ENCODE results near the gene ZNF44.
"Not testable (repeated sequence)": the region's sequence is repeated elsewhere in the genome, so short reads cannot be mapped to it uniquely, and the experiment has no call there.

ZNF44 gene

GRCh38 chr19:12294249-12295158 is at the start of gene ZNF44:
Gene ZNF44 (minus strand): TSS chr19:12294883. CDS start chr19:12294694, 189 bp downstream.
- peak; percentile 69 for DNase-seq (ENCODE audit: low read depth)
- peak within 1 kb of the TSS; percentile 97 for H3K4me3 ChIP-seq (ENCODE audit: low read depth, low read length)

GRCh38 chr19:12333162-12334159 is 38.8 kb upstream of the ZNF44 start, which contains the start of gene ZNF563:
Gene ZNF563 (minus strand): TSS chr19:12333633. CDS start chr19:12333482, 151 bp downstream.
- peak; percentile 64 for DNase-seq (ENCODE audit: low read depth)
- H3K4me3 ChIP-seq (ENCODE audit: low read depth, low read length) = peak within 1 kb of the TSS; percentile 79

- no peak for DNase-seq (ENCODE audit: low read depth)
- no peak overlapping the region for H3K4me3 ChIP-seq (ENCODE audit: low read depth, low read length)
Observed at GRCh38 chr19:12331211-12331941, 36.7 kb upstream of the ZNF44 start.

GRCh38 chr19:12330340-12330739 is 35.7 kb upstream of the ZNF44 start:
- no peak for DNase-seq (ENCODE audit: low read depth)
- no peak overlapping the region for H3K4me3 ChIP-seq (ENCODE audit: low read depth, low read length)

GRCh38 chr19:12325690-12326089 is 31.0 kb upstream of the ZNF44 start:
- no peak overlapping the region for H3K4me3 ChIP-seq (ENCODE audit: low read depth, low read length)
- no peak for DNase-seq (ENCODE audit: low read depth)

GRCh38 chr19:12318782-12319413 is 24.2 kb upstream of the ZNF44 start:
- no peak overlapping the region for H3K4me3 ChIP-seq (ENCODE audit: low read depth, low read length)
- DNase-seq (ENCODE audit: low read depth) = no peak

- no peak for DNase-seq (ENCODE audit: low read depth)
- no peak overlapping the region for H3K4me3 ChIP-seq (ENCODE audit: low read depth, low read length)
Observed at GRCh38 chr19:12314553-12314952, 19.9 kb upstream of the ZNF44 start.

GRCh38 chr19:12308891-12309290 is 14.2 kb upstream of the ZNF44 start:
- not testable (repeated sequence) for H3K4me3 ChIP-seq (ENCODE audit: low read depth, low read length); DNase-seq (ENCODE audit: low read depth)

- peak overlapping the region; percentile 97 for H3K4me3 ChIP-seq (ENCODE audit: low read depth, low read length)
- no peak for DNase-seq (ENCODE audit: low read depth)
Observed at GRCh38 chr19:12295191-12295590, 508 bp upstream of the ZNF44 start.

GRCh38 chr19:12293777-12294248 is 870 bp downstream of the ZNF44 start:
- peak overlapping the region; percentile 97 for H3K4me3 ChIP-seq (ENCODE audit: low read depth, low read length)
- DNase-seq (ENCODE audit: low read depth) = no peak

- H3K4me3 ChIP-seq (ENCODE audit: low read depth, low read length) = no peak overlapping the region
- no peak for DNase-seq (ENCODE audit: low read depth)
Observed at GRCh38 chr19:12289790-12290065, 5.0 kb downstream of the ZNF44 start.

GRCh38 chr19:12287958-12288500 is 6.7 kb downstream of the ZNF44 start:
- DNase-seq (ENCODE audit: low read depth) = no peak
- no peak overlapping the region for H3K4me3 ChIP-seq (ENCODE audit: low read depth, low read length)

- no peak overlapping the region for H3K4me3 ChIP-seq (ENCODE audit: low read depth, low read length)
- no peak for DNase-seq (ENCODE audit: low read depth)
Observed at GRCh38 chr19:12284631-12285030, 10.1 kb downstream of the ZNF44 start.

- H3K4me3 ChIP-seq (ENCODE audit: low read depth, low read length) = no peak overlapping the region
- no peak for DNase-seq (ENCODE audit: low read depth)
Observed at GRCh38 chr19:12284226-12284625, 10.5 kb downstream of the ZNF44 start.

GRCh38 chr19:12278713-12279112 is 16.0 kb downstream of the ZNF44 start:
- H3K4me3 ChIP-seq (ENCODE audit: low read depth, low read length) = no peak overlapping the region
- no peak for DNase-seq (ENCODE audit: low read depth)

GRCh38 chr19:12272980-12273901 is 21.4 kb downstream of the ZNF44 start:
- no peak overlapping the region for H3K4me3 ChIP-seq (ENCODE audit: low read depth, low read length)
- DNase-seq (ENCODE audit: low read depth) = no peak

GRCh38 chr19:12272386-12272785 is 22.3 kb downstream of the ZNF44 start:
- no peak for DNase-seq (ENCODE audit: low read depth)
- H3K4me3 ChIP-seq (ENCODE audit: low read depth, low read length) = no peak overlapping the region

- DNase-seq (ENCODE audit: low read depth) = no peak
- H3K4me3 ChIP-seq (ENCODE audit: low read depth, low read length) = no peak overlapping the region
Observed at GRCh38 chr19:12270854-12271253, 23.8 kb downstream of the ZNF44 start.

Measured in skeletal muscle cell (primary cell).